ENCODE results near the gene RCN1.

The RCN1 gene

DNA sequence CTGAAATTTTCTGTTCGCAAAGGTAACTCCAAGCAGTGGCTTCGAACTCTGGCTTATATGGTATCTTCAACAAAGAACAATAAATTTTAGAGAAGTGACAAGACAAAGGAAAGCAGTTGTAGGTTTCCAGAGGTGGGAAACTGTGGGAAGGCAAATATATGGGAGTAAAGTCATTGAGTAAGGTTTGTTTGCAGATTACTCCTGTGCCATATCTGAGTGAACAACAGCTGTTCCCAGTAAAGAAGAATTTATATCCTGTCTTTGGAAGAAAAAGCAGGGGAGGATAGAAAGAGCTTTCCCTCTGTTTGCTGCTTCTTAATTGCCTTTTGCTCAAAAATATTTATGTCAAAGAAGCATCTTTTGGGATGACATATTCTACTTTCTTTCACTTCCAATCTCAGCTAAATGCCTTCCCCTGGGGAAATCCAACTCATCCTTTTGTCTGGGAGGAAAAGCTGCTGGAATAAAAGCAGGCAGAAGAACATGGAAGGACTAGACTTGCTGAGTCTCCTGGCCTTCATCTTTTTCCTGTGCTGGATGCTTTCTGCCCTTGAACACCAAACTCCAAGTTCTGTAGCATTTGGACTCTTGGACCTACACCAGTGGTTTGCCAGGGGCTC, 10.4 kb upstream of the RCN1 start:
- no peak for DNase-seq

- DNase-seq, result no peak
Measured at GRCh38 chr11:32081129-32081641, 9.7 kb upstream of the RCN1 start.

DNA sequence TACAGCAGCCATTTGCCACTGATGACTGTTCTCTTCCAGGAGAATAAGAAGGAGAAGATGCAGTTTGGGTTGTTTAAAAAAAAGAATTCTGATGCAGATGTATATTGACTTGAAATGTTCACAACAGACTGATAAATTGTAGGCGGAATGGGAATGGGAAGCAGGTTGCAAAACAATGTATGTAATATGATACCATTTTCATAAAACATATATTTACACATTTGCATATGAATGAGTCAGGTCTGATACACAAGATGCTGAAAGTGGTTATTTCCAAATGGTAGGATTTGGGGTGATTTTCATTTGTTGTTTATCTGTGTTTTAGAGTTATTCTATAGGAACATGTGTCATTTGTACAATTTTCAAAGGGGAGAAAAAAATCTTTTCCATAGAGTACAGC, 9.0 kb upstream of the RCN1 start:
- no peak for DNase-seq

GRCh38 chr11:32082346-32082986, 8.4 kb upstream of the RCN1 start:
- no peak for DNase-seq

- no peak for DNase-seq
Measured at GRCh38 chr11:32087597-32087996, 3.3 kb upstream of the RCN1 start.

DNA sequence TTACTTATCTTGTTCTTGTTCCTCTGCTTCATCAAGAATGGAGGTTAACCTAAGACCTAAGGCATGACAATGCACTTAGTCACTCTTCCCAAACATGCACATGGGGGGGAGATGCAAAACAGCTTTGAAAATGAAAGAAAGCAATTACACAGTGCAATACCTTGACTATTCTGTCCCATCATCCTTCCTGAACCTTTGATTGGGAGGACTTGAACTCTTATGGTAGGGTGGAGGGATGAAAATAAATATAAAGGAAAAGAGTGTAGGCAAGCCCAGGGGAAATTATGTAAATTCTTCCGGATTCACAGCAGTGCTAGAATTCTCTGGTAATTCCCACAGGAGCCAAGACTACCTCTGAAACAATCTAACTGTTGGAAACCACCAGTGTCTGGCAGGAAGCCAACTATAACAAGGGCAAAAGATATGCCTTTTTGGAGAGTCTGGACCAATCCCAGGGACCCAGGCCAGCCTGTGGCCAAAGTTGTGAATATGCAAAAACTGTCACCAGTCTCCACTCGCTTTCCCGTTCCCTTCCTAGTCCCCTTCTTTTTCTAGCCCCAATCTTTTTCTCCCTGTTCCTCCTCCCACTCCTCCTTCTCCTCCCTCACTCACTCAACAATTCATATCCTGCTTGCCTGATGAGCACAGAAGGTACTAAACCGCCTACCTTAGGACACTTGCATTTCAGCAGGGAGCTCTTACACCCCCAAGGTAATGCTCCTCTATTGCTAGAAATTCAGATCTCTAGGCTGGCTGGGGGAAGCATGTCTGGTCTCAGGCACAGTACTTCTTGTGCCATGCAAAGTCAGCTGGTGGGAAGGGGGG, 2.5 kb upstream of the RCN1 start:
- no peak for DNase-seq

- DNase-seq, result no peak
Measured at GRCh38 chr11:32092581-32093170, 1.8 kb downstream of the RCN1 start.

- DNase-seq, result no peak
Measured at GRCh38 chr11:32094923-32095322, 4.0 kb downstream of the RCN1 start.

DNA sequence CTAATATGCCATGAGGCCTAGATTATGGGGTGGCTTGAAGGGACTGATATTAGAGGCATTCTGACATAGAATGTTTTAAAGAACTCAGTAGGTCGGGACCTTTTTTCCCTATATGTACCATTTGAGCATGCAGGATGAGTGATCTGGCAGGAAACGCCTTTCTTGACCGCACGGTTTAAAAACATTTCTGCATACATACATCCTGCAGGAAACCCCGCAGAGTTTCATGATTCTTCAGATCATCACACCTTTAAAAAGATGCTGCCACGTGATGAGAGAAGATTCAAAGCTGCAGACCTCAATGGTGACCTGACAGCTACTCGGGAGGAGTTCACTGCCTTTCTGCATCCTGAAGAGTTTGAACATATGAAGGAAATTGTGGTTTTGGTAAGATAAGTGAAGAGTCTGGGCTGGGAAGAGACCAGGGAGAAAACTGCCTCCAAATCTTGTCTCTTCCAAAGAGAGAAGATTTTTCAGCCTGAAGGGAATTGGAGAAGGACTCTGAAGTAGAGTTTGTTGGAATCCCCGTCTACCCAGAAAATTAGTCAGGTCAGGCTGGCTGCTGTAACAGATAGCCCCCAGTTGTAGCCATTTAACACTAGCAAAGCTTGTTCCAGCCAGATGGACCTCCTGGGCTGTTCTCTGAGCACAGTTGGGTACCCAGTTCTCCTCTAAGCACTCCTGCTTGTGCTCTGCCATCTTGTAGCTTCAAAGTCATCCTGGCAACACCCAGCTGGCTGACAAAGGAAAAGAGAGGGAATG, 7.4 kb downstream of the RCN1 start:
- DNase-seq, result no peak

- DNase-seq, result no peak
Measured at GRCh38 chr11:32099516-32099915, 8.6 kb downstream of the RCN1 start.

- DNase-seq, result no peak
Measured at GRCh38 chr11:32100495-32100894, 9.6 kb downstream of the RCN1 start.

DNA sequence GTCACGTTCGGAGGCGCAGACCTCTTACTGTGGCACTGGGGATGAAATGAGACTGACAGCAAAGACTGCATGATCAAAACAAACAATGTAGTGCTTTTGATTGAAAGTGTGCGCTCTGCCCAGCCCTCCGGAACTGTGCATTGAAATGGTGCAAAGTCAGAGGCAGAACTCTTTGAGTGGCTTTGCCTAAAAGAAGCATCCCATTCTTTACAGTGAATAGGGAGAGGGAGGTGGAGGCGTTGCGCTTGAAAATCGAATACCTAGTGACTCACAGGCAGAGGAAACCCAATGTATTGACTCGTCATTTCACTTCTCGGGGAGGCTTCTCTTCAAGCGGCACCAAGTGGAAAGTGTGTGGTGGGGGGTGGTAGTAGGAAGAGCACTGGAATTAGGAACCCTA, 10.9 kb downstream of the RCN1 start:
- DNase-seq, result no peak

DNA sequence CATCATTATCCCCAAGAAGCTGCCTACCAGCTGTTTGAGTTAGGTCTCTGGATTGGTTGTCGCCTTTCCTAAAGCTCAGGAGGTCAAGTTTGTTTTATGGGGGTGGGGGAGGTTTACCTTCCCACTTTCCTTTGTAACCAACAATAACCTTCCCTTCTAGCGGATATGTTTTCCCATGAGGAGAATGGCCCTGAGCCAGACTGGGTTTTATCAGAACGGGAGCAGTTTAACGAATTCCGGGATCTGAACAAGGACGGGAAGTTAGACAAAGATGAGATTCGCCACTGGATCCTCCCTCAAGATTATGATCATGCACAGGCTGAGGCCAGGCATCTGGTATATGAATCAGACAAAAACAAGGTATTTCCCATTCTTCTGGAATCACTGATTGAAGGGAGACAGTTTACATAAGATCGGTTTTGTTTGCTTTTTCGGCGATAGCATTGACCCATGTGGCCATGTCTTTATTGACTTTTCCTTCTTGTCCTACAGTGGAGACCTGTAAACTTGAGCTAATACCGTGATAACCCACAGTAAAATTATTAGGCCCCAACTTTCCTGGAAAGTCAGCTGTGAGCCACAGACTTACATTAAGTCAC, 12.3 kb downstream of the RCN1 start:
- peak; percentile 14 for DNase-seq

DNA sequence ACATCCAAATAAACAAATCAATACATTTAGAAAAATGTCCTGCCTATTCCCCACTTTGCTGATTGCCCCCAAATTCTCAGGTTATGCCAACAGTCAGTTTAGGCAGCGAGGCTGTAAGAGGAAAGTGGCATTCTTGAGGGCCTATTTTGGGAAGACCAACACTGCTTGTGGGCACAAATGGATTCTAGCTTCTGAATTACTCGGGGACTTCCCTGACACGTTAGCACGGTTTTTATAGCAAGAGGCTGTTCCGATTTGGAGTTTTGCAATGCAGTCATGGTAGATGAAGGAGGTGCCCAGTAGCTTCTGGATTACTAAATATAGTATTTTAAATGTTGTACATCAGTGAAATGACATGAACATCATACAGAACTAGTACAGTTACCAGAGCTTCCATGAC, 13.1 kb downstream of the RCN1 start:
- no peak for DNase-seq

- DNase-seq, result no peak
Measured at GRCh38 chr11:32105871-32106560, 15.1 kb downstream of the RCN1 start.

DNA sequence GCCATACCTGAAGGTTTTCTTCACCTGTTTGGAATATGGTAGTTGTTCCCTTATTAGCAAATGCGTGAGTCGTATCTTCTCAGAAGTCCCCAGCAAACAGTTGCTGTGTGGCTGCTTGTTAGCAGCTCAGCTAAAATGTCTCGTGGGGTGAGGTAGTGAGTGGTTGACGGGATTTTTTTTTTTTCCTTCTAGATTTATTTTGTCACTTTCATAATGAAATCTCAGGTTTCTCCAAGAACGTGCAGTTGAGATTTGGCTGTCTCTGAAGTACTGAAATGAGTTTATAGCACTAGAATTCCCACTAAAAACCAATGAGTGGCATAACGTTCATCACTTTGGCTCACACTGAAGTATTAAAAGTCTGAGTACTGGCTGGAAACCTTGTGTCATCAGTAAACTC, 16.8 kb downstream of the RCN1 start:
- DNase-seq, result no peak

DNA sequence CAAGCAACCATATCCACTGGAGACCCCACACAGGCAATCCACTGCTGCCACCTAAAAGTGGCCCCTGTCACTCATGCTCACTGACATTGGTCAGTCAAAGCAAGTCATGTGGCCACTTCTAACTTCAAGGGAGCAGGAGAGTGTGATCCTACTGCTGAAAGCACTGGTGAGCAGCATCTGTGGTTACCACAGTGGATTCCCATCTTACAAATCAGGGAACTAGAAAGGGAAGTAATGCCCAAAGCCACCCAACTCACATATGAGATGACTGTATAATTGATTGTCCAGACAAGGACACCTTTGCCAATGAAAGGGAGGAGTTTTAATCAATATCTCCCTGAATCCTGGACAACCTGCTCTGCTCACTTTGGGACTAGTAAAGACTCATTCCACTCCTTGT, 17.7 kb downstream of the RCN1 start:
- no peak for DNase-seq

- DNase-seq, result no peak
Measured at GRCh38 chr11:32109138-32109537, 18.3 kb downstream of the RCN1 start.

DNA sequence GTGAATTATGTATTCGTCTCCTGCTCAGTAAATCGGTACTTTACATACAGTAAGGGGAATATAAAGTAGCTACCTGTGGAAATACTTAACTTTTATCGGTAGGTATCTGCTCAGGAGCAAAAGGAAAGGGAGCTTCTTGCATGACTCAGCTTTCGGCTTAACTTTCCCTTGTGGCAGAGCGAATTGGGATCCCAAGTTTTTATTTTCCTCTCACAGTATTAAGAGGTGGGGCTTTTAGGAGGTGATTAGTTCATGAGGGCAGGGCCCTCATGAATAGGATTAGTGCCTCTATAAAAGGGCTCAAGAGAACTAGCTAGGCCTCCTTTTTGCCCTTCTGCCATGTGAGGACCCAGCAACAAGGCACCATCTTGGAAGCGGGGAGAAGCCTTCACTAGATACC, 18.7 kb downstream of the RCN1 start:
- DNase-seq, result no peak

GRCh38 chr11:32110795-32111194, 19.9 kb downstream of the RCN1 start:
- DNase-seq, result no peak

DNA sequence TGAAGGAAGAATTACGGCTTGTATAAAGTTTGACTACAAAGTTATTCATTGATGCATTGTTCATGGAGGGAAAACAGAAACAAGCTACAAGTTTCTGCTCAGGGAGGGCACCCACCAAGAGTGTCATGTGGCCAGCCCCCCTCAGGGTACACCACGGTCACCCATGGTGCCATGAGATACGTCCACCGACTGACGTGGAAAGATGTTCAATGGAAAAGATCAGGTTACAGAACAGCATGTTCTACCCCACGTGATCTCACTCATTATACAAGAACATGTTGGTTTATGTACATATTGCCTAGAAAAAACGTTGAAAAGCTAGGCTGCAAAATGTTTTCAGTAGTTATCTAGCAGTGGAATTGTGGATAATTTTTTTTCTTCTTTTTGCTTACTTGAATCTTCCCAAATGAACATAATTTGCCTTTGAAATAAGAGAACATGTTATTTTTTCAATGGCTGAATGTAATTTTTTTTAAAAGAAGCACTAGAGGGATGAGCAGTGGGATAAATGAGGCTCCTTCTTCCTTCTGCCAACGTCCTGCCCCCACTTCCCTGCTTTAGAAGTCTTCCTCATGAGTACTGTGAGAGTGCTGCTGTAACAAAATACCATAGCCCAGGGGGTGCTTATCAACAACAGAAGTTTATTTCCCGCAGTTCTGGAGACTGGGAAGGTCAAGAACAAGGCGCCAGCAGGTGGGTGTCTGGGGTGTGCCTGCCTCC, 22.5 kb downstream of the RCN1 start:
- no peak for DNase-seq

Data from NCI-H774 (cell line).